K562 (cell line): ENCODE measurements around the gene CUL9. TPM values are rescaled to one million over a fixed set of nuclear protein-coding genes. Genes with fewer than 3 reads are reported as not detected.

ENCODE experiments used
- ATAC-seq: fragments of 200-7000 bp; cut with Tn5 transposase; 3 replicates; pipeline ENCODE4 v1.9.1; 2020; ENCODE audit warnings: moderate library complexity
- BruUV-seq: library from RNA; stranded (reverse); fragments of 400-500 nt; replicated peaks from 2 replicates; lab custom pipeline; 2021; lab: Mats Ljungman, UMichigan
- CTCF ChIA-PET: fragments of 300-600 bp; formaldehyde crosslinking; extraction: SDS; loops from one replicate; lab custom pipeline; 2021; ENCODE audit warnings: low intra/inter-chr PET ratio; lab: Yijun Ruan, JAX
- POLR2A ChIA-PET: fragments of 300-600, 350-650 bp; sonication (Branson Sonifier 250); formaldehyde crosslinking; extraction: SDS; loops from one replicate; lab custom pipeline; 2021; ENCODE audit warnings: antibody characterized with exemption, inconsistent platforms; lab: Yijun Ruan, JAX
- DNase-seq, 4 experiments: peaks; one replicate each; pipeline versions ENCODE4 v3.0.0 to v3.0.0-alpha.2; 2011 to 2018; ENCODE audit warnings: low spot score in 3 of 4, mixed read lengths in 3 of 4; ENCODE audit errors: extremely low read depth in 1 of 4
- FAIRE-seq: peaks from 2 replicates; lab custom pipeline; 2011; peaks lifted over from hg19 to GRCh38; lab: Jason Lieb, UNC
- H2AFZ ChIP-seq: 2 replicates; pipeline ENCODE4 v1.6.0; 2011; ENCODE audit warnings: low read depth, low read length, control low read depth, inconsistent platforms
- H3K27ac ChIP-seq: fragments of 200-600 bp; 3 replicates; pipeline ENCODE4 v1.8.0; 2011; ENCODE audit warnings: low read depth, mild to moderate bottlenecking, control low read depth, inconsistent platforms, low read length, moderate library complexity, mixed read lengths; ENCODE audit errors: extremely low read depth
- H3K27me3 ChIP-seq, 2 experiments: fragments of 300-600 bp in 1 of 2; 2 replicates in 1 of 2; 3 replicates in 1 of 2; pipeline versions ENCODE4 v1.6.0 to v1.8.0; 2011; ENCODE audit warnings: inconsistent platforms in 2 of 2, low read length in 2 of 2, mild to moderate bottlenecking in 1 of 2, mixed read lengths in 1 of 2, moderate library complexity in 1 of 2; ENCODE audit not compliant: control insufficient read depth in 2 of 2, insufficient read depth in 2 of 2
- H3K36me3 ChIP-seq: fragments of 300-600 bp; 3 replicates; pipeline ENCODE4 v1.8.0; 2011; ENCODE audit warnings: mild to moderate bottlenecking, low read length, inconsistent platforms; ENCODE audit not compliant: control insufficient read depth, insufficient read depth
- H3K4me1 ChIP-seq, 2 experiments: fragments of 200-600 bp in 1 of 2; replicated peaks in 1 of 2; 2 replicates in 1 of 2; 3 replicates in 1 of 2; pipeline versions ENCODE4 v1.5.1 to v1.8.0; 2011; ENCODE audit warnings: inconsistent platforms in 2 of 2, low read length in 2 of 2, mild to moderate bottlenecking in 1 of 2, mixed read lengths in 1 of 2, moderate library complexity in 1 of 2; ENCODE audit not compliant: control insufficient read depth in 2 of 2, insufficient read depth in 2 of 2
- H3K4me2 ChIP-seq: 2 replicates; pipeline ENCODE4 v1.6.1; 2011; ENCODE audit warnings: low read length, control low read depth, inconsistent platforms, mixed read lengths; ENCODE audit not compliant: insufficient read depth
- H3K4me3 ChIP-seq: fragments of 200-600 bp; sonication (generic), shearing (Covaris generic); 2 replicates; pipeline ENCODE4 v1.5.1; 2016; ENCODE audit warnings: control low read depth, inconsistent platforms
- H3K79me2 ChIP-seq: fragments of 200-600 bp; 3 replicates; pipeline ENCODE4 v1.8.0; 2011; ENCODE audit warnings: low read length, inconsistent platforms; ENCODE audit not compliant: control insufficient read depth, insufficient read depth
- H3K9ac ChIP-seq, 2 experiments: 2 replicates each; pipeline versions ENCODE4 v1.6.0 to v1.6.1; 2011; ENCODE audit warnings: low read depth in 2 of 2, low read length in 2 of 2, control low read depth in 1 of 2, inconsistent platforms in 1 of 2, mild to moderate bottlenecking in 1 of 2, mixed read lengths in 1 of 2; ENCODE audit not compliant: insufficient read depth in 1 of 2
- H3K9me1 ChIP-seq: one replicate; pipeline ENCODE4 v1.6.0; 2011; ENCODE audit warnings: inconsistent platforms, mild to moderate bottlenecking, low read length, moderate library complexity; ENCODE audit not compliant: control insufficient read depth, insufficient read depth
- H3K9me3 ChIP-seq: replicated peaks from 2 replicates; pipeline ENCODE4 v1.5.1; 2011; ENCODE audit warnings: low read depth, low read length, inconsistent platforms; ENCODE audit not compliant: control insufficient read depth, insufficient read depth
- H4K20me1 ChIP-seq: replicated peaks from 2 replicates; pipeline ENCODE4 v1.6.1; 2011; ENCODE audit warnings: low read length, inconsistent platforms, mixed read lengths; ENCODE audit not compliant: control insufficient read depth, insufficient read depth
- NFE2L1 ChIP-seq: fragments of 450-650 bp; IDR thresholded peaks from 2 replicates; pipeline ENCODE4 v1.6.1; 2016; ENCODE audit warnings: missing genetic modification characterization, low read depth, mild to moderate bottlenecking, missing compliant biosample characterization, moderate library complexity, borderline replicate concordance
- SREBF1 ChIP-seq: fragments of 150-350 bp; IDR thresholded peaks from 2 replicates; pipeline ENCODE4 v1.6.1; 2014; ENCODE audit warnings: antibody characterized with exemption, low read depth, low read length, borderline replicate concordance
- U2AF2 ChIP-seq: fragments of 200-400 bp; formaldehyde crosslinking; optimal IDR thresholded peaks from 2 replicates; pipeline ENCODE3; 2017; ENCODE audit warnings: low read depth, mild to moderate bottlenecking, low read length
- USF1 ChIP-seq: sonication (generic); formaldehyde crosslinking; IDR thresholded peaks from 2 replicates; pipeline ENCODE4 v1.9.0; 2022; ENCODE audit warnings: mild to moderate bottlenecking, missing genetic modification reagents
- ZBTB1 ChIP-seq: sonication (generic); formaldehyde crosslinking; IDR thresholded peaks from 2 replicates; pipeline ENCODE4 v1.8.1; 2023; ENCODE audit warnings: missing genetic modification reagents, low read depth, mild to moderate bottlenecking, borderline replicate concordance
- WGBS: fragments of 100-300 bp; shearing (Covaris generic); methylation state at CpG from one replicate; pipeline ENCODE4 v1.1.6; 2016; ENCODE audit warnings: low coverage, mixed read lengths; ENCODE audit not compliant: insufficient coverage; ENCODE audit errors: missing lambda C conversion rate; 5-methylcytosine and 5-hydroxymethylcytosine counted together
- in situ Hi-C: fragments of 300-500 bp; cut with MboI; formaldehyde crosslinking; loops from 4 replicates; pipeline ENCODE4 v1.15.0; 2018; ENCODE audit warnings: inconsistent platforms, mixed read lengths
- intact Hi-C: fragments of 100-400 bp; cut with micrococcal nuclease; formaldehyde crosslinking; loops from 2 replicates; pipeline ENCODE4 v1.14.2; 2022
- polyA plus RNA-seq, 8 experiments: library from polyadenylated mRNA; depleted of rRNA in 4 of 8; stranded (reverse) in 5 of 8; unstranded in 3 of 8; fragments of >200 nt; fragmentation: Nextera tagmentation in 2 of 8; fragmentation: Illumina TruSeq in 1 of 8; extraction: Ambion mirVana in 2 of 8; extraction: Trizol in 1 of 8; gene quantifications; 2 replicates each; pipeline versions ENCODE4 v1.2.1 to v1.2.3, GENCODE V29; 2011 to 2014; ENCODE audit warnings: inconsistent platforms in 1 of 8, missing spikeins in 1 of 8
- total RNA-seq, 7 experiments: library from RNA; depleted of rRNA in 6 of 7; stranded (reverse); fragments of >200 nt in 6 of 7; fragmentation: Illumina TruSeq in 2 of 7; extraction: Trizol in 2 of 7; gene quantifications; 2 replicates each; pipeline versions ENCODE4 v1.2.1 to v1.2.3, GENCODE V29; 2011 to 2021; ENCODE audit warnings: low replicate concordance in 1 of 7
- TF ChIP-seq, protein P1 (sequence below): fragments of 200-800 bp; sonication (Bioruptor generic); IDR thresholded peaks from 2 replicates; pipeline ENCODE4 v1.6.1; 2017; ENCODE audit warnings: missing genetic modification characterization, missing compliant biosample characterization

CUL9 gene
- total and polyA plus RNA-seq, 9 of the 15 experiments (the other 6 are each of a cell fraction or from before 2014, with no cell fraction given), result 0.50 to 20.7 (median 6.6) TPM

- Histone ChIP-seq H3K9ac (peak overlapping the region; percentile 12 to 61; a peak in 3 of 4 replicates), H3K9me1 (no peaks in the 10 kb centered on the region), H3K36me3 (no peaks in the 10 kb centered on the region), H3K79me2 (no peaks in the 10 kb centered on the region), H3K27ac (no peak overlapping the region), H4K20me1 (0 out of 2 replicates have a peak, but pooled peaks cover 10% of the 10 kb centered on the region), H3K27me3 (peaks cover 0 to 15% of the 10 kb centered on the region in 2 experiments; a peak in 3 of 5 replicates), H3K4me3 (no peak overlapping the region), H2AFZ (peak overlapping the region; percentile 73), H3K4me1 (peaks cover 28 to 34% of the 10 kb centered on the region in 2 experiments), H3K4me2 (peak overlapping the region; percentile 52; the same call in 1 of the 2 replicates), H3K9me3 (no peaks in the 10 kb centered on the region)
- ChIA-PET CTCF (no interaction called here), POLR2A (interaction anchor here (0.6 to 2.2 kb wide), 6 partner anchors 12 to 245 kb away, joined by 3 to 19 read pairs (median 3); no protein-coding TSS in a partner anchor)
- DNase-seq (no peak), ATAC-seq (no peak), FAIRE-seq (no peak)
- intact Hi-C loops, result loop anchor here (10.0 kb wide), 2 partner anchors 364 to 806 kb away; no protein-coding TSS in a partner anchor
- TF ChIP-seq NFE2L1, result no peak
- TF ChIP-seq, protein P1, sequence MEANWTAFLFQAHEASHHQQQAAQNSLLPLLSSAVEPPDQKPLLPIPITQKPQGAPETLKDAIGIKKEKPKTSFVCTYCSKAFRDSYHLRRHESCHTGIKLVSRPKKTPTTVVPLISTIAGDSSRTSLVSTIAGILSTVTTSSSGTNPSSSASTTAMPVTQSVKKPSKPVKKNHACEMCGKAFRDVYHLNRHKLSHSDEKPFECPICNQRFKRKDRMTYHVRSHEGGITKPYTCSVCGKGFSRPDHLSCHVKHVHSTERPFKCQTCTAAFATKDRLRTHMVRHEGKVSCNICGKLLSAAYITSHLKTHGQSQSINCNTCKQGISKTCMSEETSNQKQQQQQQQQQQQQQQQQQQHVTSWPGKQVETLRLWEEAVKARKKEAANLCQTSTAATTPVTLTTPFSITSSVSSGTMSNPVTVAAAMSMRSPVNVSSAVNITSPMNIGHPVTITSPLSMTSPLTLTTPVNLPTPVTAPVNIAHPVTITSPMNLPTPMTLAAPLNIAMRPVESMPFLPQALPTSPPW, result 0 out of 2 replicates have a peak, but pooled peaks have one; percentile 0
- TF ChIP-seq ZBTB1, result 0 out of 2 replicates have a peak, but pooled peaks have one; percentile 27
- no peak for TF ChIP-seq U2AF2
- peak; percentile 29; the same call in 1 of the 2 replicates for TF ChIP-seq USF1 (CRISPR knock-in tag)
- TF ChIP-seq SREBF1, result no peak
- BruUV-seq, result no TSS peak
- WGBS, result 43% methylated on average over 3 of the region's 3 CpGs
- in situ Hi-C loops, result no loop called here
These were observed 86.3 kb downstream of the CUL9 start for GRCh38 chr6:43268355-43268700.
